IMR-90 (cell line): ENCODE data around the gene PINK1. TPM values are rescaled to one million over a fixed set of nuclear protein-coding genes. Genes with fewer than 3 reads are reported as not detected.
A peak's percentile ranks its signal among the peaks of the same experiment; 100 is the strongest.

Experiments
- ATAC-seq: fragments of 200-7000 bp; cut with Tn5 transposase; 2 replicates; pipeline ENCODE4 v1.9.1; 2020; ENCODE audit warnings: low read depth, mild to moderate bottlenecking, moderate library complexity
- BruUV-seq: library from RNA; stranded (reverse); fragments of 400-500 nt; replicated peaks from 2 replicates; lab custom pipeline; 2021; lab: Mats Ljungman, UMichigan
- CTCF ChIA-PET: fragments of 300-600 bp; formaldehyde crosslinking; extraction: SDS; loops from one replicate; lab custom pipeline; 2021; ENCODE audit warnings: antibody characterized with exemption; lab: Yijun Ruan, JAX
- POLR2A ChIA-PET: fragments of 300-600 bp; sonication (Branson Sonifier 250); formaldehyde crosslinking; loops from one replicate; lab custom pipeline; 2022; ENCODE audit warnings: antibody characterized with exemption; ENCODE audit not compliant: unreplicated experiment; lab: Charles Lee
- DNase-seq: peaks from one replicate; pipeline ENCODE4 v3.0.0; 2013
- H2AFZ ChIP-seq: replicated peaks from 2 replicates; pipeline ENCODE3; 2013; ENCODE audit warnings: low read length, mild to moderate bottlenecking; ENCODE audit not compliant: poor library complexity
- H2AK5ac ChIP-seq: 2 replicates; pipeline ENCODE4 v1.6.1; 2013; ENCODE audit warnings: low read depth, low read length, inconsistent platforms
- H2AK9ac ChIP-seq: replicated peaks from 2 replicates; pipeline ENCODE3; 2013; ENCODE audit warnings: mild to moderate bottlenecking, low read depth, low read length, moderate library complexity; ENCODE audit not compliant: poor library complexity
- H2BK120ac ChIP-seq: 2 replicates; pipeline ENCODE4 v1.6.1; 2013; ENCODE audit warnings: low read depth, low read length, inconsistent platforms
- H2BK15ac ChIP-seq: 3 replicates; pipeline ENCODE4 v1.6.1; 2013; ENCODE audit warnings: low read depth, low read length, inconsistent platforms
- H2BK20ac ChIP-seq: 2 replicates; pipeline ENCODE4 v1.6.1; 2013; ENCODE audit warnings: low read depth, mild to moderate bottlenecking, inconsistent platforms, low read length, moderate library complexity
- H2BK5ac ChIP-seq: 2 replicates; pipeline ENCODE4 v1.6.1; 2013; ENCODE audit warnings: mild to moderate bottlenecking, low read depth, low read length, inconsistent platforms; ENCODE audit not compliant: poor library complexity, severe bottlenecking
- H3K14ac ChIP-seq: replicated peaks from 2 replicates; pipeline ENCODE4 v1.6.1; 2013; ENCODE audit warnings: low read depth, low read length, inconsistent platforms
- H3K18ac ChIP-seq: 2 replicates; pipeline ENCODE4 v1.6.1; 2013; ENCODE audit warnings: low read depth, low read length, control low read depth
- H3K23ac ChIP-seq: 2 replicates; pipeline ENCODE4 v1.6.1; 2013; ENCODE audit warnings: low read depth, low read length, inconsistent platforms
- H3K27ac ChIP-seq: 2 replicates; pipeline ENCODE4 v1.5.1; 2013; ENCODE audit warnings: mild to moderate bottlenecking, control low read depth, low read length; ENCODE audit not compliant: insufficient read depth
- H3K27me3 ChIP-seq: 2 replicates; pipeline ENCODE4 v1.6.1; 2013; ENCODE audit warnings: low read length; ENCODE audit not compliant: control insufficient read depth, insufficient read depth
- H3K36me3 ChIP-seq: 2 replicates; pipeline ENCODE4 v1.6.1; 2013; ENCODE audit warnings: low read length, mixed read lengths; ENCODE audit not compliant: control insufficient read depth, insufficient read depth
- H3K4ac ChIP-seq: 2 replicates; pipeline ENCODE4 v1.6.1; 2013; ENCODE audit warnings: low read depth, low read length, inconsistent platforms
- H3K4me1 ChIP-seq: 2 replicates; pipeline ENCODE4 v1.6.1; 2013; ENCODE audit warnings: low read length, mixed read lengths; ENCODE audit not compliant: control insufficient read depth, insufficient read depth
- H3K4me2 ChIP-seq: 2 replicates; pipeline ENCODE4 v1.6.1; 2013; ENCODE audit warnings: low read depth, mild to moderate bottlenecking, control low read depth, low read length, moderate library complexity
- H3K4me3 ChIP-seq: 2 replicates; pipeline ENCODE4 v1.5.1; 2013; ENCODE audit warnings: low read depth, mild to moderate bottlenecking, control low read depth, low read length, moderate library complexity; ENCODE audit not compliant: insufficient read depth
- H3K56ac ChIP-seq: 2 replicates; pipeline ENCODE4 v1.6.1; 2013; ENCODE audit warnings: low read length, inconsistent platforms; ENCODE audit not compliant: insufficient read depth; ENCODE audit errors: extremely low read depth
- H3K79me1 ChIP-seq, 2 experiments: 2 replicates each; pipeline ENCODE4 v1.6.1; 2013; ENCODE audit warnings: low read length in 2 of 2, inconsistent platforms in 1 of 2, low read depth in 1 of 2
- H3K9ac ChIP-seq: 2 replicates; pipeline ENCODE4 v1.6.1; 2013; ENCODE audit warnings: low read depth, low read length, control low read depth
- H3K9me1 ChIP-seq: 2 replicates; pipeline ENCODE4 v1.6.1; 2013; ENCODE audit warnings: low read length, inconsistent platforms; ENCODE audit not compliant: insufficient read depth
- H3K9me3 ChIP-seq: 2 replicates; pipeline ENCODE4 v1.6.1; 2013; ENCODE audit warnings: low read length; ENCODE audit not compliant: control insufficient read depth, insufficient read depth
- H4K20me1 ChIP-seq: 2 replicates; pipeline ENCODE4 v1.6.1; 2013; ENCODE audit warnings: low read length, inconsistent platforms; ENCODE audit not compliant: insufficient read depth
- H4K5ac ChIP-seq: 2 replicates; pipeline ENCODE4 v1.6.1; 2013; ENCODE audit warnings: mild to moderate bottlenecking, low read depth, low read length, control low read depth
- H4K8ac ChIP-seq, 2 experiments: 2 replicates each; pipeline ENCODE4 v1.6.1; 2013; ENCODE audit warnings: low read depth in 2 of 2, low read length in 2 of 2, control low read depth in 1 of 2, inconsistent platforms in 1 of 2
- H4K91ac ChIP-seq: 2 replicates; pipeline ENCODE4 v1.6.1; 2013; ENCODE audit warnings: low read depth, low read length, inconsistent platforms; ENCODE audit not compliant: insufficient read depth
- CHD1 ChIP-seq: IDR thresholded peaks from 2 replicates; pipeline ENCODE4 v1.6.1; 2012; ENCODE audit warnings: low read depth, low read length, improper control_type of control experiment
- USF2 ChIP-seq: fragments of 150-350 bp; IDR thresholded peaks from 2 replicates; pipeline ENCODE4 v1.6.1; 2017; ENCODE audit warnings: mild to moderate bottlenecking, antibody characterized with exemption, low read length, low read depth
- WGBS, 2 experiments: methylation state at CpG; one replicate each; pipeline versions ENCODE4 v1.1.5 to v1.1.7; 2013; ENCODE audit warnings: missing lambda C conversion rate in 2 of 2; ENCODE audit not compliant: insufficient read length in 1 of 2; ENCODE audit errors: extremely low coverage in 2 of 2; 5-methylcytosine and 5-hydroxymethylcytosine counted together
- dilution Hi-C: fragments of 300-500 bp; cut with HindIII; formaldehyde crosslinking; loops from one replicate; pipeline ENCODE4 v1.14.3; 2018; ENCODE audit warnings: low sequenced_read_pairs; ENCODE audit not compliant: unreplicated experiment
- in situ Hi-C: fragments of 300-500 bp; cut with MboI; formaldehyde crosslinking; loops from 3 replicates; pipeline ENCODE4 v1.14.3; 2019; ENCODE audit warnings: low sequenced_read_pairs, inconsistent platforms, mixed read lengths
- intact Hi-C: fragments of 100-400 bp; cut with micrococcal nuclease; formaldehyde crosslinking; loops from 2 replicates; pipeline ENCODE4 v1.10.0; 2022
- polyA plus RNA-seq, 3 experiments: library from polyadenylated mRNA; depleted of rRNA; stranded (reverse); fragments of >200 nt; gene quantifications; 2 replicates each; pipeline ENCODE4 v1.2.3, GENCODE V29; 2012; ENCODE audit warnings: low replicate concordance in 1 of 3
- total RNA-seq: library from RNA; depleted of rRNA; stranded (reverse); fragments of >200 nt; gene quantifications from 2 replicates; pipeline ENCODE4 v1.2.3, GENCODE V29; 2012

Gene PINK1
- total and polyA plus RNA-seq, 2 of the 4 experiments (the other 2 are of a cell fraction): 52.9 to 55.2 TPM

- DNase-seq (peak; percentile 64), ATAC-seq (peak; percentile 9)
- Histone ChIP-seq H4K5ac (peak overlapping the region; percentile 38; the same call in 1 of the 2 replicates), H2BK15ac (peak overlapping the region; percentile 39; the same call in 1 of the 3 replicates), H2AFZ (no peak overlapping the region), H3K9me3 (no peaks in the 10 kb centered on the region), H3K4me3 (no peak overlapping the region), H3K4ac (peak overlapping the region; percentile 67), H3K36me3 (no peaks in the 10 kb centered on the region), H2BK20ac (peak overlapping the region; percentile 16; the same call in 1 of the 2 replicates), H4K20me1 (no peaks in the 10 kb centered on the region), H3K27ac (no peak overlapping the region), H3K9me1 (peaks cover 26% of the 10 kb centered on the region), H3K4me2 (peak overlapping the region; percentile 15; the same call in 1 of the 2 replicates), H2AK9ac (no peak overlapping the region), H3K9ac (no peak overlapping the region), H3K14ac (0 out of 2 replicates have a peak overlapping the region, but pooled peaks have one; percentile 31), H4K8ac (peak overlapping the region in 1 of 2 experiments; percentile 39; a peak in 2 of 4 replicates), H3K79me1 (no peaks in the 10 kb centered on the region), H2BK120ac (peak overlapping the region; percentile 47; the same call in 1 of the 2 replicates), H4K91ac (no peak overlapping the region), H3K56ac (no peak overlapping the region; the same call in 1 of the 2 replicates), H2AK5ac (peak overlapping the region; percentile 77; the same call in 1 of the 2 replicates), H3K23ac (no peak overlapping the region), H3K18ac (peak overlapping the region; percentile 1; the same call in 1 of the 2 replicates), H3K27me3 (no peaks in the 10 kb centered on the region), H3K4me1 (peaks cover 22% of the 10 kb centered on the region), H2BK5ac (peak overlapping the region; percentile 79)
- CTCF ChIA-PET: no interaction called here
- in situ Hi-C loops (no loop called here), intact Hi-C loops (no loop called here), dilution Hi-C loops (no loop called here)
- POLR2A ChIA-PET: no interaction called here
- BruUV-seq: no TSS peak
- WGBS, 2 experiments: 100% methylated on average over 1 of the region's 5 CpGs; no CpG with 5 or more reads in 1 of the 2 experiments
- TF ChIP-seq CHD1: no peak
- TF ChIP-seq USF2: peak; percentile 76
Observed at GRCh38 chr1:20601129-20601825, 32.0 kb upstream of the PINK1 start.
